ENCODE data around the gene HEMK1. TPM values are rescaled to one million over a fixed set of nuclear protein-coding genes. Genes with fewer than 3 reads are reported as not detected.

HEMK1 gene
- total RNA-seq, 2 experiments from 2014 or later: 97.1 to 101 TPM

DNA sequence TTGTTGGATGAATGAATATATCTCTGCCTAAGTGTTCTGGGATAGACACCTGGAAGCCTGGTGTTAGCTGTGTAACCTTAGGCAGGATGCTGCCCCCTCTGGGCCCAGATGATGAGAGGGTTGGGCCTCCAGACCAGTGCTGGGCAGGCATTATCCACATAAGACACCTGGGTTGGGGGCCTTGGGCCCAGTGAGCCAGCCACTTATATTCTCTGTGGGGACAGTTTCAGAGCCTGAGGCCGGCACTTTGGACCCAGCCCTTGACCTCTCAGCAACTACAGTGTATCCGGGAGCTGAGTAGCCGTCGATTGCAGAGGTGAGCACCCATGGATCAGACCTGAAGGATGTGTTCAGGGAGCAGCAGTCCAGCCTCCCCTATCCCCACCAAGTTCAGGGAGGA lies 2.2 kb downstream of the HEMK1 start:
- Mint-ChIP-seq H3K27ac (peak overlapping the region; percentile 93), H3K36me3 (ENCODE audit: low read depth) (peaks cover 74% of the 10 kb centered on the region), H3K9me3 (no peaks in the 10 kb centered on the region), H3K4me1 (ENCODE audit: low read depth) (peaks cover 59% of the 10 kb centered on the region), H3K4me3 (peak overlapping the region; percentile 91), H3K27me3 (peaks cover 2% of the 10 kb centered on the region)
- ATAC-seq (no peak), DNase-seq (peak; percentile 43)
- ChIA-PET CTCF (interaction anchor here (1.7 to 14.6 kb wide), 4 partner anchors 18 to 81 kb away, joined by 7 to 769 read pairs (median 148); partner anchors contain the start of genes CISH and MAPKAPK3), POLR2A (interaction anchor here (1.2 to 18.9 kb wide), 7 partner anchors 11 to 232 kb away, joined by 4 to 2276 read pairs (median 61); partner anchors contain the start of genes CISH, DOCK3, MAPKAPK3 and RASSF1)
- TF ChIP-seq, protein P1, sequence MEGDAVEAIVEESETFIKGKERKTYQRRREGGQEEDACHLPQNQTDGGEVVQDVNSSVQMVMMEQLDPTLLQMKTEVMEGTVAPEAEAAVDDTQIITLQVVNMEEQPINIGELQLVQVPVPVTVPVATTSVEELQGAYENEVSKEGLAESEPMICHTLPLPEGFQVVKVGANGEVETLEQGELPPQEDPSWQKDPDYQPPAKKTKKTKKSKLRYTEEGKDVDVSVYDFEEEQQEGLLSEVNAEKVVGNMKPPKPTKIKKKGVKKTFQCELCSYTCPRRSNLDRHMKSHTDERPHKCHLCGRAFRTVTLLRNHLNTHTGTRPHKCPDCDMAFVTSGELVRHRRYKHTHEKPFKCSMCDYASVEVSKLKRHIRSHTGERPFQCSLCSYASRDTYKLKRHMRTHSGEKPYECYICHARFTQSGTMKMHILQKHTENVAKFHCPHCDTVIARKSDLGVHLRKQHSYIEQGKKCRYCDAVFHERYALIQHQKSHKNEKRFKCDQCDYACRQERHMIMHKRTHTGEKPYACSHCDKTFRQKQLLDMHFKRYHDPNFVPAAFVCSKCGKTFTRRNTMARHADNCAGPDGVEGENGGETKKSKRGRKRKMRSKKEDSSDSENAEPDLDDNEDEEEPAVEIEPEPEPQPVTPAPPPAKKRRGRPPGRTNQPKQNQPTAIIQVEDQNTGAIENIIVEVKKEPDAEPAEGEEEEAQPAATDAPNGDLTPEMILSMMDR (IDR thresholded peaks at IDR 0.05): no peak
- intact Hi-C loops (cut with micrococcal nuclease): no loop called here

DNA sequence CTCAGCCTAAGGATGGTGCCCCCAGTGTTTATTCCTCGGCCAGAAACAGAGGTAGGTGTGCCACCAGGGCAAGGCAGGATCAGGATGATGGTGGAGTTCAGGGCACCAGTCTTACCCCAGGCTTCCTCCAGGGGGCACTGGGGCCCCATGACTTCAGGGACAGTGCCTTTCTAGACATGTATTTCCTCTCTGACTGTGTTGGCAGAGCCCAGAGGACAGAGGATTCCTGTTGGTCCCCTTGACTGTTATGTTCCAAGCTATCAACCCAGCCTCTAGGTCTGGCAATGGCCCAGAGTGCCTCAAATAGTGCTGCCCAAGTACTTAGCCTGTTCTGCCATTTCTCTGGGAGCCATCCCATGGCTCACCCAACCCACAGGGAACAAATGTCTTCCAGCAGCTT lies 2.8 kb downstream of the HEMK1 start:
- ChIA-PET CTCF (interaction anchor here (0.8 to 14.6 kb wide), 10 partner anchors 10 to 234 kb away, joined by 3 to 769 read pairs (median 6); partner anchors contain the start of genes CISH and MAPKAPK3), POLR2A (interaction anchor here (1.0 to 18.9 kb wide), 9 partner anchors 10 to 233 kb away, joined by 3 to 2276 read pairs (median 11); partner anchors contain the start of genes CISH, CYB561D2, DOCK3 and MAPKAPK3)
- ATAC-seq (peak; percentile 28), DNase-seq (peak; percentile 90)
- peak overlapping the region; percentile 91 for H3K4me3 Mint-ChIP-seq
- peaks cover 2% of the 10 kb centered on the region for H3K27me3 Mint-ChIP-seq
- intact Hi-C loops (cut with micrococcal nuclease): loop anchor here (1.0 to 2.0 kb wide), 2 partner anchors 29 to 41 kb away; no protein-coding TSS in a partner anchor
- TF ChIP-seq, protein P1 (IDR thresholded peaks at IDR 0.05): peak; percentile 77
- H3K27ac Mint-ChIP-seq: peak overlapping the region; percentile 93
- H3K4me1 Mint-ChIP-seq (ENCODE audit: low read depth): peaks cover 59% of the 10 kb centered on the region
- H3K36me3 Mint-ChIP-seq (ENCODE audit: low read depth): peaks cover 80% of the 10 kb centered on the region
- H3K9me3 Mint-ChIP-seq: no peaks in the 10 kb centered on the region

DNA sequence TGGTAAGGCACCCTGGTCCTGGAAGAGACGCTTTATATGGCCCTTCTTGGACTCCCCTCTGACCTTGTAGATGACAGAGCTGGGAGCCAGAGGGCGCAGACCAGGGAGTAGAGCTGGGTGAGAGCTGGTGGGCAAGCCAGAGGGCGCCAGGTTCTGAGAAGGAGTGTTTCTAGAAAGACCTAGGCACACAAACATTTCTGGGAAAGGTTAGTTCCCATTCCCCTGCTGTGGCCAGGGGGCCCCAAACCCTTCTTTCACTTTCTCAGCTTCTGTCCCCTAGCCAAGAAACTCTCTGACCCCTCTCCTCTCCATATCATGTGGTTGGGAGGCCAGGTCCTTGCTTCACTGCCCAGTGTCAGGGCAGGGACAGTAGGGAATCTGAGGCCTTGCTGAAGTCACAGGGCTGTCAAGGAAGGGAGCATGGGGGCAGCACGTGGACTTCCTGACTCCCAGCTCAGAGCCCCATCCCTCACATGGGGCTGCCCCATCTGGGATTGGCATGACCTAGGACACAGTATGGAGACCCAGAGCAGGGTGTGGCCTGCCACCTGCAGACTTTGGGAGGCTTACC lies 3.6 kb downstream of the HEMK1 start:
- peak; percentile 85 for DNase-seq
- Mint-ChIP-seq H3K4me3 (peak overlapping the region; percentile 91), H3K27me3 (peaks cover 2% of the 10 kb centered on the region), H3K36me3 (ENCODE audit: low read depth) (peaks cover 85% of the 10 kb centered on the region), H3K9me3 (no peaks in the 10 kb centered on the region), H3K27ac (peak overlapping the region; percentile 93), H3K4me1 (ENCODE audit: low read depth) (peaks cover 66% of the 10 kb centered on the region)
- CTCF ChIA-PET: interaction anchor here (0.8 to 14.6 kb wide), 11 partner anchors 10 to 235 kb away, joined by 3 to 769 read pairs (median 6); partner anchors contain the start of genes CISH and MAPKAPK3
- ATAC-seq: peak; percentile 11
- TF ChIP-seq, protein P1 (IDR thresholded peaks at IDR 0.05): no peak
- POLR2A ChIA-PET: interaction anchor here (0.9 to 18.9 kb wide), 10 partner anchors 10 to 234 kb away, joined by 3 to 2276 read pairs (median 9); partner anchors contain the start of genes CISH, CYB561D2, DOCK3 and MAPKAPK3
- intact Hi-C loops (cut with micrococcal nuclease): loop anchor here (1.0 to 2.0 kb wide), 3 partner anchors 17 to 40 kb away; no protein-coding TSS in a partner anchor

DNA sequence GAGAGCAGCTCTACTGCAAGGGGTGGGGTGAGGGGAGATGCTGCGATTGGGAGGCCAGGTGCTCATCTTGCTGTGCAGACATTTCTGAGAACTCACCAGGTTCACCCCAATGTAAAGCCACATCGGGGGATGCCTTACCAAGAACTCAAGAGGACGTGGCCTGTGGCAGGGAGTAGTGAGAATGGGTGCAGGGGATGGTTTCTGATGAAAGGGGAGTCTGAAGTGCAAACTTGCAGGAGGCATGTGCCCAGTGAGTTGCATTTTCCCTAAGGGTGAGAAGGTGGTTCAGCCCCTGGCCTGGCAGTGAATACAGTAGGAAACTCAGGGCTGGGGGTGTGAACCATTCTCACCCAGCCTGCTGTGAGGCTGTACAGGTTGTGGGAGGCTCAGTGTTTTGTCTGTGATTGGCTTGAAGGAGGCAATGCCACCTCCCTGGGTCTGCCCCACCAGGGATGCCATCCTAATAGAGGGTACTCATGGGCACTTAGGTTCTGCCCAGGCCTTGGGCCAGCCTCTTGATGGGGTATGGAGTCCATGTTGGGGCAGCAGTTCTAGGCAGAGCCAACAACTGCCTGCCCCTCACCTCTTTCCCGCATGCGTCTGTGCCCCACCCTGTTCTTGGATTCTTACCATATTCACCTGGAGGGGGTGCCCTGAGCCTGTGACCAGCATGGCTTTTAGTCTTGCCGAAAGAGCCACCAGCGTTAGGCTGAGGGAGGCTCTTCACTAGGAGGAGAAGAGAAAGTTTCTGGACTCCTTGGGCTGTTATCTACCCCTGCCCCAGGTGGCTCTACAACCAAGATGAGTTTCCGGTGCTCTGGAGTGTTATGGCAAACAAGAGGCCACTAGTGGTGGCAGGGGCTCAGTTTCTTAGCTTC lies 4.5 kb downstream of the HEMK1 start:
- ATAC-seq: peak; percentile 49
- Mint-ChIP-seq H3K27ac (peak overlapping the region; percentile 93), H3K9me3 (no peaks in the 10 kb centered on the region), H3K27me3 (peaks cover 2% of the 10 kb centered on the region), H3K4me1 (ENCODE audit: low read depth) (peaks cover 66% of the 10 kb centered on the region), H3K4me3 (peak overlapping the region; percentile 91), H3K36me3 (ENCODE audit: low read depth) (peaks cover 94% of the 10 kb centered on the region)
- intact Hi-C loops (cut with micrococcal nuclease): loop anchor here (1.0 to 2.0 kb wide), 2 partner anchors 16 to 39 kb away; no protein-coding TSS in a partner anchor
- CTCF ChIA-PET: interaction anchor here (1.3 to 14.6 kb wide), 5 partner anchors 9 to 232 kb away, joined by 3 to 769 read pairs (median 5); partner anchors contain the start of genes CISH and MAPKAPK3
- POLR2A ChIA-PET: interaction anchor here (0.7 to 18.9 kb wide), 10 partner anchors 9 to 816 kb away, joined by 3 to 2276 read pairs (median 6); partner anchors contain the start of genes CISH, DOCK3, MAPKAPK3 and RASSF1
- DNase-seq: peak; percentile 97
- TF ChIP-seq, protein P1 (IDR thresholded peaks at IDR 0.05): no peak
